Breast epithelium (tissue), 4 donors: Measurements from ENCODE around the gene LMX1B. TPM values are rescaled to one million over a fixed set of nuclear protein-coding genes. Genes with fewer than 3 reads are reported as not detected.

Experiments used
- DNase-seq, 2 donors: peaks; one replicate each; pipeline ENCODE4 v3.0.0-alpha.2; 2019; ENCODE audit warnings: low spot score in 2 of 2
- H3K27ac ChIP-seq, 2 donors: fragments of 200-600 bp; sonication (generic) in 1 of 2; one replicate each; pipeline ENCODE4 v1.5.1; 2016 to 2019; ENCODE audit warnings: mild to moderate bottlenecking in 1 of 2
- H3K27me3 ChIP-seq, 2 donors: fragments of 200-600 bp; sonication (generic) in 1 of 2; one replicate each; pipeline versions ENCODE4 v1.5.1 to v1.6.0; 2017 to 2019; ENCODE audit warnings: control low read depth in 1 of 2, mild to moderate bottlenecking in 1 of 2
- H3K36me3 ChIP-seq: fragments of 200-600 bp; one replicate; pipeline ENCODE4 v1.5.1; 2019
- H3K4me1 ChIP-seq, 2 donors: fragments of 200-600 bp; sonication (generic); one replicate each; pipeline ENCODE4 v1.5.1; 2016 to 2019; ENCODE audit warnings: control low read depth in 1 of 2
- H3K4me3 ChIP-seq, 3 donors: fragments of 200-600 bp; sonication (generic); 1 replicate in 2 of 3; 2 replicates in 1 of 3; pipeline ENCODE4 v1.5.1; 2016 to 2019; ENCODE audit warnings: mild to moderate bottlenecking in 3 of 3, moderate library complexity in 2 of 3
- H3K9me3 ChIP-seq, 2 donors: fragments of 200-600 bp; sonication (generic) in 1 of 2; one replicate each; pipeline ENCODE4 v1.5.1; 2016 to 2019; ENCODE audit warnings: control low read depth in 1 of 2
- CTCF ChIP-seq, 3 donors: fragments of 450-650 bp; IDR thresholded peaks; one replicate each; pipeline ENCODE4 v1.5.1; 2016 to 2017; ENCODE audit warnings: antibody characterized with exemption in 3 of 3, mild to moderate bottlenecking in 3 of 3, moderate library complexity in 3 of 3
- POLR2A ChIP-seq: fragments of 450-650 bp; IDR thresholded peaks from one replicate; pipeline ENCODE4 v1.6.1; 2016; ENCODE audit warnings: antibody characterized with exemption, mild to moderate bottlenecking, moderate library complexity
- POLR2AphosphoS5 ChIP-seq, 3 donors: sonication (generic); formaldehyde crosslinking; IDR thresholded peaks; one replicate each; pipeline ENCODE4 v1.6.1; 2017; ENCODE audit warnings: antibody characterized with exemption in 3 of 3
- intact Hi-C: fragments of 100-400 bp; cut with DNase I; formaldehyde crosslinking; loops from one replicate; pipeline ENCODE4 v1.15.1; 2023; ENCODE audit warnings: low total_unique reads
- total RNA-seq, 3 donors: library from RNA; depleted of rRNA; stranded (reverse); fragments of >200 nt; gene quantifications; one replicate each; pipeline ENCODE4 v1.1.0, GENCODE V29; 2016

LMX1B gene
- total RNA-seq, 3 donors from 2014 or later: 0.16 to 20.3 (median 9.2) TPM

- intact Hi-C loops: no loop called here
- H3K4me3 ChIP-seq: no peak overlapping the region
- H3K36me3 ChIP-seq: no peaks in the 10 kb centered on the region
- H3K4me1 ChIP-seq: peaks cover 0 to 5% of the 10 kb centered on the region in 2 donors
- peaks cover 0 to 14% of the 10 kb centered on the region in 2 donors for H3K27me3 ChIP-seq
- no peaks in the 10 kb centered on the region for H3K9me3 ChIP-seq
- no peak for DNase-seq
- TF ChIP-seq CTCF (IDR thresholded peaks at IDR 0.05) (no peak), POLR2A (no peak), POLR2AphosphoS5 (IDR thresholded peaks at IDR 0.05) (no peak)
- no peak overlapping the region for H3K27ac ChIP-seq
These were observed 27.6 kb downstream of the LMX1B start for GRCh38 chr9:126641118-126641851.

DNA sequence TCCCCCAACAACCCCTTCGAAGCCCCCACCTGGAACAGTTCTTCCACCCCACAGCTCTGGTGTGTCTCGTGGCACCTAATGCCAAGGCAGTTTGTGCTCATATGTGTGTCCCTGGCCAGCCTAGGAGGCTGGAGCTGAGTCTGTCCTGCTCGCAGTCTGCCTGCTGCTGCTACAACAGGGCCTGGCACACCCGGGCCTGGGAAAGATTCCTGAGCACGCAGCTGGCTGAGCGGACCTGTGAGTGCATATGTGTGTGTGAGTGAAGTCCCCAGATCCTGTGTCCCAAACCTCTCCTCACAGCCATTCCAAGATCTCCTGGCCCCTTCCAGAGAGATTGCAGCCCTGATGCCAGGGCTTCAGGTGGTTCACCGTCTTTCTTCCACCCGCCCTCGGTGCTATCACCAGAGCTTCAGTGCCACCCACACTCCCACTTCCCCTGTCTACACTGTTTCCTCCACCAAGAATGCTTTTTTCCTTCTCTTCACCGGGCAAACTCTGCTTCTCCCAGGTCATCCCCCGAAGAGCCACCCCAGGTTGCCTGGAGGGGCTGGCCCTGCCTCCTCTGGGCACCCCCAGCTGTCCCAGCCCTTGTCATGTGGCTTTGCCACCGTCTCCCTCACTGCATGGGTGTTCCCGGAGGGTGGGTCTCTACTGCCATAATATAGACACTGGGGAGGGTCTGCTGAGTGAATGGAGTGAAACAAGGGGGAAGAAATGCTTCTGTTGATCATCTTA, 28.4 kb downstream of the LMX1B start:
- intact Hi-C loops: no loop called here
- no peak overlapping the region for H3K4me3 ChIP-seq
- TF ChIP-seq POLR2A: no peak
- no peak for TF ChIP-seq CTCF (IDR thresholded peaks at IDR 0.05)
- H3K9me3 ChIP-seq: no peaks in the 10 kb centered on the region
- H3K4me1 ChIP-seq: no peaks in the 10 kb centered on the region
- DNase-seq: no peak
- peak overlapping the region in 1 of 2 donors; percentile 10 for H3K27ac ChIP-seq
- peaks cover 0 to 14% of the 10 kb centered on the region in 2 donors for H3K27me3 ChIP-seq
- no peaks in the 10 kb centered on the region for H3K36me3 ChIP-seq

DNA sequence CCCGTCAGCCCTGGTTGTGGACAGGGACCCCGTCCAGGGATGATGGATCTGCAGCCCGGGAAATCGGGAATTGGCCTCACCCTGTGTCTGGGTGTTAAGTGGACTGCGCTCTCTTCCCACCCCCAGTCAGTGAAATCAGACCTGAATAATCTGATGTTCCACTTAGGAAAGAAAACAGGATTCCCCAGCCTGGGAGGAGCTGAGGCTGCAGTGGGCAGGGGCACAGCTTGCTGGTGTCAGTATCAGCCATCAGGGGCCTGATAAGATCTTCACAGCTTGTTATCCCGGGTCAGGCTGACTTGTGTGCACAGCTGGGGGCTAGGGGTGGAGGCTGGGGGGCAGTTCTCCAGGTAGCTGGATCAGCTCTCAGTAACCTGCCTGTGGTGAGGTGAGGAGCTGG, 29.1 kb downstream of the LMX1B start:
- TF ChIP-seq POLR2A: no peak
- TF ChIP-seq POLR2AphosphoS5 (IDR thresholded peaks at IDR 0.05): no peak
- TF ChIP-seq CTCF (IDR thresholded peaks at IDR 0.05): no peak
- DNase-seq: no peak
- H3K27ac ChIP-seq: peak overlapping the region in 1 of 2 donors; percentile 10
- H3K9me3 ChIP-seq: no peaks in the 10 kb centered on the region
- peaks cover 0 to 14% of the 10 kb centered on the region in 2 donors for H3K27me3 ChIP-seq
- intact Hi-C loops: no loop called here
- no peaks in the 10 kb centered on the region for H3K36me3 ChIP-seq
- H3K4me1 ChIP-seq: no peaks in the 10 kb centered on the region
- no peak overlapping the region for H3K4me3 ChIP-seq

DNA sequence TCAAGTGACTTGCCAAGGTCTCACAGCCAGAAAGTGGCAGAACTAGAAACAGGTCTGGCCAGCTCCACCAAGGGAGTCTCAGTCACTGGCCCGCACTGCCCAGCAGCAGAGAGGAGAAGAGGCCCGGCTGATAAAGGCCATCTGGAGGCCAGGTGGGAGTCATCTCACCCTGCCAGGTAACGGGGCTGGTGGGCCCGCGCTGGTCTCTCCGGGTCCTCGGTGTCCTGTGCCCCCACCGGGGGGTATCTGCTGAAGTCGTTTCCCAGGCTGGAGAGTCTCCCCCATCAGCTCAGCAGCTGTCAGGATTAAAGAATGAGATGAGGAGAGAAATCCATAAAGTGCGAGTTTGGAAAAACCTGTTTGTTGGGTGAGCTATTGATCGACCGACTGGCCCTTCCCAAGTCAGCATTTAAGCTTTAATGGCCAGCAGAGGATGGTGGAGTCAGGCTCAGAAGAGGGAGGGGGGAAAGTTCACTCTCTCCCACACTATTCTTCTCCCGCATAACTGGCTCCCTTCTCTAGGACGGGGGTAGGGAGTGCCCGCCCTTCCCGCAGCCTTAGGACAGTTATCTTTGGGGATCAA, 30.3 kb downstream of the LMX1B start:
- TF ChIP-seq POLR2AphosphoS5 (IDR thresholded peaks at IDR 0.05) (no peak), CTCF (IDR thresholded peaks at IDR 0.05) (no peak), POLR2A (no peak)
- no peak for DNase-seq
- Histone ChIP-seq H3K4me1 (no peaks in the 10 kb centered on the region), H3K27me3 (peaks cover 0 to 7% of the 10 kb centered on the region in 2 donors), H3K36me3 (no peaks in the 10 kb centered on the region), H3K9me3 (no peaks in the 10 kb centered on the region), H3K4me3 (no peak overlapping the region), H3K27ac (no peak overlapping the region)
- intact Hi-C loops: no loop called here

DNA sequence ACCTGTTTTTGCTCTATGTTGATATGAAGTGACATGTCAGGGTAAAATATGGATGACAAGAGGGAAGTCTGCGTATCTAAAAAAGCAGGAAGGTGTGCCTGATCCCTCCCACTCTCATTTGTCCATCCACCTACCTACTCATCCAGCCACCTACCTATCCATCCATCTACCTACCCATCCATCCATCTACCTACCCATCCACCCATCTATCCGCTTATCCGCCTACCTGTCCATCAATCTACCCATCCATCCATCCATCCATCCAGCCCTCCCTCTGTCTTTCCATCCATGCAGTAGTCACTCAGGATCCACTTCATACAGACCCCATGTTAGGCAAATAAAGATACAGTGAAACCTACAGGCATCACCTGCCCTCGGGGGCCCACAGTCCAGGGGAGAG, 32.4 kb downstream of the LMX1B start:
- no peaks in the 10 kb centered on the region for H3K9me3 ChIP-seq
- no peaks in the 10 kb centered on the region for H3K36me3 ChIP-seq
- no peak overlapping the region for H3K4me3 ChIP-seq
- intact Hi-C loops: no loop called here
- no peak for TF ChIP-seq CTCF (IDR thresholded peaks at IDR 0.05)
- TF ChIP-seq POLR2A: no peak
- TF ChIP-seq POLR2AphosphoS5 (IDR thresholded peaks at IDR 0.05): no peak
- peaks cover 0 to 8% of the 10 kb centered on the region in 2 donors for H3K27me3 ChIP-seq
- no peaks in the 10 kb centered on the region for H3K4me1 ChIP-seq
- no peak for DNase-seq
- no peak overlapping the region for H3K27ac ChIP-seq
